Subcutaneous abdominal adipose tissue (tissue), 5 donors: ENCODE data around the gene TNFRSF18.

ENCODE experiments used
- H3K27ac ChIP-seq: one replicate; pipeline ENCODE4 v1.7.0; 2013; ENCODE audit warnings: low read depth, mild to moderate bottlenecking, inconsistent platforms, low read length, moderate library complexity
- H3K27me3 ChIP-seq, 5 donors: one replicate each; pipeline ENCODE4 v1.7.0; 2013; ENCODE audit warnings: low read length in 5 of 5, inconsistent platforms in 1 of 5; ENCODE audit not compliant: control insufficient read depth in 5 of 5, insufficient read depth in 4 of 5
- H3K36me3 ChIP-seq, 5 donors: one replicate each; pipeline ENCODE4 v1.7.0; 2013; ENCODE audit warnings: low read length in 5 of 5; ENCODE audit not compliant: control insufficient read depth in 5 of 5, insufficient read depth in 5 of 5
- H3K4me1 ChIP-seq, 5 donors: one replicate each; pipeline ENCODE4 v1.7.0; 2013; ENCODE audit warnings: low read length in 5 of 5, mild to moderate bottlenecking in 3 of 5, moderate library complexity in 1 of 5; ENCODE audit not compliant: control insufficient read depth in 5 of 5, insufficient read depth in 5 of 5
- H3K4me3 ChIP-seq, 5 donors: one replicate each; pipeline ENCODE4 v1.7.0; 2013; ENCODE audit warnings: low read length in 5 of 5, low read depth in 1 of 5
- H3K9ac ChIP-seq, 5 donors: one replicate each; pipeline ENCODE4 v1.7.0; 2013; ENCODE audit warnings: low read length in 5 of 5, mild to moderate bottlenecking in 4 of 5, moderate library complexity in 3 of 5
- H3K9me3 ChIP-seq, 5 donors: one replicate each; pipeline ENCODE4 v1.7.0; 2013; ENCODE audit warnings: low read length in 5 of 5; ENCODE audit not compliant: control insufficient read depth in 5 of 5
- donor health status: healthy.
- donor health status: healthy.
- donor health status: healthy.
- donor health status: healthy.
- donor health status: healthy.

The TNFRSF18 gene

GRCh38 chr1:1228596-1229321 is 22.4 kb upstream of the TNFRSF18 start:
- peaks cover 9 to 36% (median 26%) of the 10 kb centered on the region in 5 donors for H3K4me1 ChIP-seq

GRCh38 chr1:1228187-1228586 is 21.8 kb upstream of the TNFRSF18 start:
- H3K27ac ChIP-seq: no peak overlapping the region
- no peak overlapping the region for H3K4me3 ChIP-seq
- no peak overlapping the region for H3K9ac ChIP-seq
- H3K4me1 ChIP-seq: peaks cover 9 to 31% (median 26%) of the 10 kb centered on the region in 5 donors
- H3K36me3 ChIP-seq: peaks cover 0 to 58% (median 46%) of the 10 kb centered on the region in 5 donors
- peaks cover 0 to 4% (median 0%) of the 10 kb centered on the region in 5 donors for H3K9me3 ChIP-seq
- H3K27me3 ChIP-seq: no peaks in the 10 kb centered on the region

More at GRCh38 chr1:1228596-1229321, 22.4 kb upstream of the TNFRSF18 start:
- Histone ChIP-seq H3K4me3 (no peak overlapping the region), H3K27ac (no peak overlapping the region), H3K36me3 (peaks cover 0 to 53% (median 42%) of the 10 kb centered on the region in 5 donors), H3K27me3 (no peaks in the 10 kb centered on the region), H3K9me3 (peaks cover 0 to 4% (median 0%) of the 10 kb centered on the region in 5 donors), H3K9ac (no peak overlapping the region)

- peaks cover 9 to 23% (median 21%) of the 10 kb centered on the region in 5 donors for H3K4me1 ChIP-seq
- no peaks in the 10 kb centered on the region for H3K9me3 ChIP-seq
- no peak overlapping the region for H3K4me3 ChIP-seq
- no peak overlapping the region for H3K27ac ChIP-seq
- H3K27me3 ChIP-seq: no peaks in the 10 kb centered on the region
- H3K9ac ChIP-seq: no peak overlapping the region
- peaks cover 0 to 66% (median 54%) of the 10 kb centered on the region in 5 donors for H3K36me3 ChIP-seq
Measured at GRCh38 chr1:1227386-1227785, 21.0 kb upstream of the TNFRSF18 start.

GRCh38 chr1:1226566-1227362 is 20.4 kb upstream of the TNFRSF18 start:
- H3K27me3 ChIP-seq: no peaks in the 10 kb centered on the region
- peaks cover 0 to 72% (median 59%) of the 10 kb centered on the region in 5 donors for H3K36me3 ChIP-seq
- H3K4me3 ChIP-seq: no peak overlapping the region
- H3K9me3 ChIP-seq: no peaks in the 10 kb centered on the region
- peaks cover 9 to 22% (median 21%) of the 10 kb centered on the region in 5 donors for H3K4me1 ChIP-seq
- no peak overlapping the region for H3K9ac ChIP-seq
- H3K27ac ChIP-seq: no peak overlapping the region

GRCh38 chr1:1225913-1226312 is 19.5 kb upstream of the TNFRSF18 start:
- Histone ChIP-seq H3K27me3 (no peaks in the 10 kb centered on the region), H3K9ac (no peak overlapping the region), H3K4me1 (peaks cover 9 to 17% (median 16%) of the 10 kb centered on the region in 5 donors), H3K4me3 (no peak overlapping the region), H3K36me3 (peaks cover 0 to 81% (median 67%) of the 10 kb centered on the region in 5 donors), H3K9me3 (no peaks in the 10 kb centered on the region), H3K27ac (no peak overlapping the region)

- Histone ChIP-seq H3K36me3 (peaks cover 0 to 87% (median 73%) of the 10 kb centered on the region in 5 donors), H3K9me3 (no peaks in the 10 kb centered on the region), H3K4me1 (peaks cover 4 to 12% (median 10%) of the 10 kb centered on the region in 5 donors), H3K4me3 (no peak overlapping the region), H3K9ac (no peak overlapping the region), H3K27ac (no peak overlapping the region), H3K27me3 (no peaks in the 10 kb centered on the region)
Measured at GRCh38 chr1:1225238-1225845, 18.9 kb upstream of the TNFRSF18 start.

GRCh38 chr1:1223891-1224290 is 17.5 kb upstream of the TNFRSF18 start:
- Histone ChIP-seq H3K4me3 (no peak overlapping the region), H3K36me3 (peaks cover 0 to 96% (median 81%) of the 10 kb centered on the region in 5 donors), H3K4me1 (no peaks in the 10 kb centered on the region)

GRCh38 chr1:1223321-1223720 is 16.9 kb upstream of the TNFRSF18 start:
- Histone ChIP-seq H3K9ac (no peak overlapping the region), H3K9me3 (no peaks in the 10 kb centered on the region), H3K4me1 (no peaks in the 10 kb centered on the region), H3K27me3 (no peaks in the 10 kb centered on the region), H3K27ac (no peak overlapping the region), H3K36me3 (peaks cover 0 to 96% (median 85%) of the 10 kb centered on the region in 5 donors), H3K4me3 (no peak overlapping the region)

More at GRCh38 chr1:1223891-1224290, 17.5 kb upstream of the TNFRSF18 start:
- Histone ChIP-seq H3K27me3 (no peaks in the 10 kb centered on the region), H3K27ac (no peak overlapping the region), H3K9ac (no peak overlapping the region), H3K9me3 (no peaks in the 10 kb centered on the region)

- no peaks in the 10 kb centered on the region for H3K9me3 ChIP-seq
- peaks cover 0 to 96% (median 85%) of the 10 kb centered on the region in 5 donors for H3K36me3 ChIP-seq
Measured at GRCh38 chr1:1222575-1223225, 16.3 kb upstream of the TNFRSF18 start.

More at GRCh38 chr1:1222575-1223225, 16.3 kb upstream of the TNFRSF18 start:
- Histone ChIP-seq H3K4me1 (peaks cover 0 to 1% (median 0%) of the 10 kb centered on the region in 5 donors), H3K27me3 (no peaks in the 10 kb centered on the region), H3K27ac (no peak overlapping the region), H3K4me3 (no peak overlapping the region), H3K9ac (no peak overlapping the region)
